ENCODE measurements around the gene TOX2.

Gene TOX2

GRCh38 chr20:43941476-43942200 is 27.0 kb downstream of the TOX2 start:
- DNase-seq = no peak

GRCh38 chr20:43942201-43942590 is 27.5 kb downstream of the TOX2 start:
- DNase-seq = no peak

GRCh38 chr20:43942667-43943285 is 28.1 kb downstream of the TOX2 start:
- DNase-seq = no peak

GRCh38 chr20:43943725-43944124 is 29.1 kb downstream of the TOX2 start:
- DNase-seq = no peak

GRCh38 chr20:43944653-43945235 is 30.1 kb downstream of the TOX2 start:
- DNase-seq = no peak

- DNase-seq = no peak
Measured at GRCh38 chr20:43945391-43946205, 30.9 kb downstream of the TOX2 start.

GRCh38 chr20:43946206-43946491 is 31.5 kb downstream of the TOX2 start:
- no peak for DNase-seq

- DNase-seq = no peak
Measured at GRCh38 chr20:43946659-43947315, 32.1 kb downstream of the TOX2 start.

GRCh38 chr20:43947316-43947710 is 32.7 kb downstream of the TOX2 start:
- DNase-seq = no peak

GRCh38 chr20:43948455-43948854 is 33.8 kb downstream of the TOX2 start:
- no peak for DNase-seq

GRCh38 chr20:43949248-43949647 is 34.6 kb downstream of the TOX2 start:
- no peak for DNase-seq

- DNase-seq = peak; percentile 46
Measured at GRCh38 chr20:43949741-43950618, 35.3 kb downstream of the TOX2 start.

- no peak for DNase-seq
Measured at GRCh38 chr20:43953919-43954592, 39.4 kb downstream of the TOX2 start.

- no peak for DNase-seq
Measured at GRCh38 chr20:43954704-43955061, 40.0 kb downstream of the TOX2 start.

- DNase-seq = peak; percentile 29
Measured at GRCh38 chr20:43955062-43955749, 40.6 kb downstream of the TOX2 start.

- no peak for DNase-seq
Measured at GRCh38 chr20:43955750-43956191, 41.1 kb downstream of the TOX2 start.

- DNase-seq = no peak
Measured at GRCh38 chr20:43957392-43957791, 42.7 kb downstream of the TOX2 start.

- no peak for DNase-seq
Measured at GRCh38 chr20:43958626-43959025, 44.0 kb downstream of the TOX2 start.

- DNase-seq = peak; percentile 9
Measured at GRCh38 chr20:43959079-43959919, 44.6 kb downstream of the TOX2 start.

- DNase-seq = no peak
Measured at GRCh38 chr20:43959920-43960227, 45.2 kb downstream of the TOX2 start.
